WI38 (cell line): Measurements from ENCODE around the gene PET117.

Source experiments
- H3K4me3 ChIP-seq: 2 replicates; pipeline ENCODE4 v1.5.1; 2011; ENCODE audit warnings: low read depth, mild to moderate bottlenecking, control low read depth, low read length
- TF ChIP-seq, protein P1 (sequence below): IDR thresholded peaks from 2 replicates; pipeline ENCODE4 v1.5.1; 2012; ENCODE audit warnings: low read depth, mild to moderate bottlenecking, control low read depth, low read length

The PET117 gene

DNA sequence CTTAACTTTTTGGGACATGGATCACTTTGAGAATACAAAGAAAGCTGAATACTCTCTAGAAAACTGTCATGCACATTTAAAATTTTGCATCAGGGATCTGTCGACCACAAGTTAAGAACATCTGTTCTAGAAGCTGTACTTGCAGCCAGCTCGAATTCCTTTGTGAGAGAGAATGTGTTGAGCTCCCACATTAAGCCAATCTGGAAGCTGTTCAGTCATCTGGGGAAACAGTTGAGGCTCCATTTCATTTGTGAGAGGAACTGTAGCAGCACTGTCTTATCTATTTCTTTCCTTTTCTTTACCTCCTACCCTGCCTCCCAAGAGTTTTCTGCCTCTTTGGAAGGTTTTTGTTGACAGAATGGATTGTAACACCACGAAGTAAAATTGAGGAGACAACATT is 50.8 kb downstream of the PET117 start:
- TF ChIP-seq, protein P1, sequence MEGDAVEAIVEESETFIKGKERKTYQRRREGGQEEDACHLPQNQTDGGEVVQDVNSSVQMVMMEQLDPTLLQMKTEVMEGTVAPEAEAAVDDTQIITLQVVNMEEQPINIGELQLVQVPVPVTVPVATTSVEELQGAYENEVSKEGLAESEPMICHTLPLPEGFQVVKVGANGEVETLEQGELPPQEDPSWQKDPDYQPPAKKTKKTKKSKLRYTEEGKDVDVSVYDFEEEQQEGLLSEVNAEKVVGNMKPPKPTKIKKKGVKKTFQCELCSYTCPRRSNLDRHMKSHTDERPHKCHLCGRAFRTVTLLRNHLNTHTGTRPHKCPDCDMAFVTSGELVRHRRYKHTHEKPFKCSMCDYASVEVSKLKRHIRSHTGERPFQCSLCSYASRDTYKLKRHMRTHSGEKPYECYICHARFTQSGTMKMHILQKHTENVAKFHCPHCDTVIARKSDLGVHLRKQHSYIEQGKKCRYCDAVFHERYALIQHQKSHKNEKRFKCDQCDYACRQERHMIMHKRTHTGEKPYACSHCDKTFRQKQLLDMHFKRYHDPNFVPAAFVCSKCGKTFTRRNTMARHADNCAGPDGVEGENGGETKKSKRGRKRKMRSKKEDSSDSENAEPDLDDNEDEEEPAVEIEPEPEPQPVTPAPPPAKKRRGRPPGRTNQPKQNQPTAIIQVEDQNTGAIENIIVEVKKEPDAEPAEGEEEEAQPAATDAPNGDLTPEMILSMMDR, result no peak

DNA sequence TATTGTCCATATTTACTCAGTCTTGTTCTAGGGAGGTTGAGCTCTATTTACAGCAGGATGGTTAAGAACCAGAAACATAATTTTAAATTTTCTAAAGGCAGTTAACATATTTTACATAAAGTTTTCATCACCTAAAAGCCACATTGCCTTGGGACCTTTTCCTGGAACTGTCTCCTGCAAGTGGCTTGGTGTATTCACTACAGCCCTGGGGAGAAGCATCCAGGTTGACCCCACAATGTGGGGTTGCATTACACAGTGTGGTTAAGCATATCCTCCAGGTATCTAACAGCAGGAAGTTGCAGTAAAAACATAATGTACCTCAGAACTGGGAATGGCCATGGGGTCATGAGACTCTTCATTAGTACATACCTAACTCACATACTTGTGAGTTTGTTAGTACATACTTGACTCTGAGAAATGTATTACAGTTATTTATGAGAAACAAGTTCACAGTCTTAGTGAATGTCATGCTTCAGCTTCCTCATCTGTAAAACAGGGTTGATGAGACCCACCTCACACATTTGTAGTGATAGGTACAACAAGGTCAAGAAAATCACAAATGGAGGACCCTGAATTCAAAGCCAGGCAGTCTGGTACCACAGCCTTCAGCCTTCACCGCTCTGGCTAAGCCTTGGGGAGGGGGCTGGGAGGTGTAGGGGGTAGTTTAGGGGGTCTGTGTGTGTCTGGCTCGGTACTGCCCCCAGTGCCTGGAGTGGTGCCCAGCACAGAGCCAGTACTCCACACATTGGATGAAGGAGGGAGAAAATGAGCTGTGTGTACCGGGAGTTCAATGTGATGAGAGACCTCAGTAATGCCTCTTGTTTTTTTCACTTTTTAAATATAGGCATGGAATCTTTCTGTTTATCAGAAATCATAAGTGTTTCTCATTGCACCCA is 52.9 kb downstream of the PET117 start:
- H3K4me3 ChIP-seq, result no peak overlapping the region
- TF ChIP-seq, protein P1, result no peak

More for the DNA sequence above, 50.8 kb downstream of the PET117 start:
- H3K4me3 ChIP-seq, result no peak overlapping the region

DNA sequence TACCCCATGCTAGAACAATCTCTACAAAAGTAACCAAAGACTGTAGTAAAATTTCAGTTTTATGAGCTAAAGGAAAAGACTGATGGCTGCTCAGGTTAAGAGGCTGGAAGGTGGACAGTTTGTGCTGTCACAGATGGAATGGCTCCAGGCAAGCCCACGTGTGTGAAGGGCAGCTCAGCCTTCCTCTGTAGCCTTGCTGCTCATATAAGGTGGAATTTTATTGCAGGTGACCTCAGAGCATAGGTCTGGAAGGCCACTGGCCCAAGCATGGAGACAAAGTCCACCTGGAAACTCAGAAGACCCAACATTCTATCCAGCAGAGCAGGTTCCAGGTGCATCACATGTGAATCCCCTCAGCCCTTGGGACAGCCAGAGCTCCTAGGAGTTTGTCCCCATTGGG is 53.6 kb downstream of the PET117 start:
- TF ChIP-seq, protein P1, result no peak
- no peak overlapping the region for H3K4me3 ChIP-seq
